H1 (cell line): ENCODE measurements around the gene PIK3R4. TPM values are rescaled to one million over a fixed set of nuclear protein-coding genes. Genes with fewer than 3 reads are reported as not detected.

ENCODE experiments used
- CTCF ChIA-PET: fragments of 300-600 bp; sonication (Branson Sonifier 250); formaldehyde crosslinking; loops from one replicate; lab custom pipeline; 2021; ENCODE audit not compliant: partially characterized antibody; lab: Charles Lee
- POLR2A ChIA-PET: fragments of 300-600 bp; sonication (Branson Sonifier 250); formaldehyde crosslinking; loops from one replicate; lab custom pipeline; 2021; ENCODE audit warnings: inconsistent platforms; ENCODE audit not compliant: partially characterized antibody; lab: Charles Lee
- DNase-seq, 2 experiments: peaks; one replicate each; pipeline versions ENCODE4 v3.0.0 to v3.0.0-alpha.2; 2010 to 2022; ENCODE audit warnings: low spot score in 2 of 2, low read depth in 1 of 2, mixed read lengths in 1 of 2
- FAIRE-seq: peaks from 2 replicates; lab custom pipeline; 2011; peaks lifted over from hg19 to GRCh38; lab: Jason Lieb, UNC
- H2AFZ ChIP-seq: 2 replicates; pipeline ENCODE4 v1.8.1; 2012; ENCODE audit warnings: low read length, inconsistent platforms
- H2AK5ac ChIP-seq: 2 replicates; pipeline ENCODE4 v1.6.1; 2013; ENCODE audit warnings: low read depth, low read length
- H2BK120ac ChIP-seq: replicated peaks from 2 replicates; pipeline ENCODE3; 2013; ENCODE audit warnings: low read depth, low read length, inconsistent platforms
- H2BK12ac ChIP-seq: 2 replicates; pipeline ENCODE4 v1.6.1; 2013; ENCODE audit warnings: low read depth, low read length
- H2BK15ac ChIP-seq: 2 replicates; pipeline ENCODE4 v1.6.1; 2013; ENCODE audit warnings: low read length
- H2BK20ac ChIP-seq: 2 replicates; pipeline ENCODE4 v1.6.1; 2013; ENCODE audit warnings: low read length
- H2BK5ac ChIP-seq: 2 replicates; pipeline ENCODE4 v1.6.1; 2013; ENCODE audit warnings: low read depth, low read length
- H3K14ac ChIP-seq: 2 replicates; pipeline ENCODE4 v1.6.1; 2013; ENCODE audit warnings: inconsistent platforms; ENCODE audit not compliant: insufficient read length
- H3K18ac ChIP-seq: 2 replicates; pipeline ENCODE4 v1.6.1; 2013; ENCODE audit warnings: low read length; ENCODE audit errors: extremely low read depth
- H3K23ac ChIP-seq: 2 replicates; pipeline ENCODE4 v1.6.1; 2013; ENCODE audit warnings: inconsistent platforms; ENCODE audit not compliant: insufficient read length
- H3K23me2 ChIP-seq: 2 replicates; pipeline ENCODE4 v1.6.1; 2013; ENCODE audit warnings: low read depth, low read length
- H3K27ac ChIP-seq: 2 replicates; pipeline ENCODE4 v1.6.1; 2011; ENCODE audit warnings: low read depth, low read length, inconsistent platforms
- H3K27me3 ChIP-seq, 4 experiments: replicated peaks in 1 of 4; 1 replicate in 1 of 4; 2 replicates in 3 of 4; pipeline versions ENCODE4 v1.6.1 to v1.8.1; 2011 to 2013; ENCODE audit warnings: low read length in 3 of 4, mild to moderate bottlenecking in 3 of 4, inconsistent platforms in 2 of 4, mixed read lengths in 2 of 4, moderate library complexity in 1 of 4; ENCODE audit not compliant: control insufficient read depth in 3 of 4, insufficient read depth in 3 of 4; ENCODE audit errors: extremely low read depth in 1 of 4
- H3K36me3 ChIP-seq, 4 experiments: 2 replicates each; pipeline versions ENCODE4 v1.6.1 to v1.8.1; 2011 to 2013; ENCODE audit warnings: mild to moderate bottlenecking in 4 of 4, low read length in 3 of 4, moderate library complexity in 2 of 4, control low read depth in 1 of 4, inconsistent platforms in 1 of 4; ENCODE audit not compliant: insufficient read depth in 4 of 4, control insufficient read depth in 2 of 4
- H3K4ac ChIP-seq: replicated peaks from 2 replicates; pipeline ENCODE3; 2013; ENCODE audit warnings: low read length, low read depth, mixed read lengths, inconsistent platforms; ENCODE audit not compliant: insufficient read length
- H3K4me1 ChIP-seq, 4 experiments: replicated peaks in 1 of 4; 1 replicate in 1 of 4; 2 replicates in 3 of 4; pipeline versions ENCODE4 v1.6.1 to v1.8.1; 2011 to 2013; ENCODE audit warnings: low read length in 3 of 4, inconsistent platforms in 2 of 4, mixed read lengths in 1 of 4; ENCODE audit not compliant: insufficient read depth in 4 of 4, control insufficient read depth in 3 of 4
- H3K4me2 ChIP-seq, 2 experiments: 2 replicates each; pipeline versions ENCODE4 v1.6.1 to v1.8.1; 2011 to 2013; ENCODE audit warnings: low read depth in 2 of 2, low read length in 2 of 2, control low read depth in 1 of 2, inconsistent platforms in 1 of 2, mild to moderate bottlenecking in 1 of 2; ENCODE audit not compliant: insufficient read depth in 1 of 2
- H3K4me3 ChIP-seq, 4 experiments: fragments of 200-600, 300-600 bp in 1 of 4; sonication (generic), shearing (Covaris generic), sonication (Bioruptor Twin) in 1 of 4; 2 replicates each; pipeline versions ENCODE4 v1.5.1 to v1.8.1; 2011 to 2016; ENCODE audit warnings: low read length in 4 of 4, low read depth in 3 of 4, control low read depth in 2 of 4, inconsistent platforms in 2 of 4, mild to moderate bottlenecking in 2 of 4, mixed read lengths in 1 of 4, moderate library complexity in 1 of 4; ENCODE audit not compliant: insufficient read depth in 2 of 4; ENCODE audit errors: extremely low read depth in 1 of 4
- H3K56ac ChIP-seq: replicated peaks from 2 replicates; pipeline ENCODE3; 2013; ENCODE audit warnings: low read depth, mild to moderate bottlenecking, mixed read lengths, low read length, inconsistent platforms; ENCODE audit not compliant: insufficient read length
- H3K79me1 ChIP-seq: 2 replicates; pipeline ENCODE4 v1.6.1; 2013; ENCODE audit warnings: low read depth, low read length, control low read depth
- H3K79me2 ChIP-seq, 2 experiments: 2 replicates each; pipeline versions ENCODE4 v1.6.1 to v1.8.1; 2012 to 2013; ENCODE audit warnings: low read length in 2 of 2, mild to moderate bottlenecking in 2 of 2, inconsistent platforms in 1 of 2; ENCODE audit not compliant: insufficient read depth in 2 of 2, control insufficient read depth in 1 of 2
- H3K9ac ChIP-seq, 4 experiments: replicated peaks in 1 of 4; 1 replicate in 1 of 4; 2 replicates in 3 of 4; pipeline versions ENCODE4 v1.6.1 to v1.8.1; 2011 to 2013; ENCODE audit warnings: low read depth in 3 of 4, low read length in 3 of 4, control low read depth in 2 of 4, mild to moderate bottlenecking in 2 of 4, moderate library complexity in 2 of 4, inconsistent platforms in 1 of 4; ENCODE audit errors: extremely low read depth in 1 of 4
- H3K9me3 ChIP-seq, 2 experiments: 2 replicates each; pipeline versions ENCODE4 v1.6.1 to v1.8.1; 2012 to 2013; ENCODE audit warnings: mild to moderate bottlenecking in 2 of 2, moderate library complexity in 2 of 2, control low read depth in 1 of 2, inconsistent platforms in 1 of 2, low read depth in 1 of 2, low read length in 1 of 2, mixed read lengths in 1 of 2; ENCODE audit not compliant: insufficient read depth in 2 of 2
- H4K20me1 ChIP-seq, 2 experiments: replicated peaks in 1 of 2; 2 replicates each; pipeline versions ENCODE3 to v1.8.1; 2011 to 2013; ENCODE audit warnings: inconsistent platforms in 2 of 2, low read length in 2 of 2, mild to moderate bottlenecking in 1 of 2; ENCODE audit not compliant: insufficient read depth in 2 of 2, control insufficient read depth in 1 of 2
- H4K5ac ChIP-seq: 2 replicates; pipeline ENCODE4 v1.6.1; 2013; ENCODE audit warnings: low read length, low read depth, mixed read lengths, inconsistent platforms; ENCODE audit not compliant: insufficient read length
- H4K8ac ChIP-seq: 2 replicates; pipeline ENCODE4 v1.8.0; 2013; ENCODE audit warnings: mild to moderate bottlenecking, moderate library complexity, low read length, inconsistent platforms; ENCODE audit not compliant: insufficient read depth; ENCODE audit errors: extremely low read depth
- H4K91ac ChIP-seq: replicated peaks from 2 replicates; pipeline ENCODE3; 2013; ENCODE audit warnings: low read length, mixed read lengths, inconsistent platforms; ENCODE audit not compliant: insufficient read length
- CBX8 ChIP-seq: fragments of 300-800, 300-1000 bp; sonication (generic); IDR thresholded peaks from 2 replicates; pipeline ENCODE4 v1.7.1; 2016; ENCODE audit warnings: low read depth, low read length, borderline replicate concordance
- CHD2 ChIP-seq: IDR thresholded peaks from 2 replicates; pipeline ENCODE4 v1.6.1; 2012; ENCODE audit warnings: low read length, improper control_type of control experiment
- EGR1 ChIP-seq: IDR thresholded peaks from 2 replicates; pipeline ENCODE4 v1.6.1; 2011; ENCODE audit warnings: low read depth, low read length, borderline replicate concordance
- EP300 ChIP-seq, 2 experiments: IDR thresholded peaks; 1 replicate in 1 of 2; 2 replicates in 1 of 2; pipeline ENCODE4 v1.6.1; 2011 to 2012; ENCODE audit warnings: low read depth in 2 of 2, low read length in 2 of 2, mild to moderate bottlenecking in 2 of 2, borderline replicate concordance in 1 of 2, inconsistent platforms in 1 of 2, moderate library complexity in 1 of 2
- JUND ChIP-seq: IDR thresholded peaks from 2 replicates; pipeline ENCODE4 v1.6.1; 2011; ENCODE audit warnings: mild to moderate bottlenecking, improper control_type of control experiment, low read length
- KDM4A ChIP-seq: IDR thresholded peaks from one replicate; pipeline ENCODE4 v1.7.1; 2012; ENCODE audit warnings: low read depth, mild to moderate bottlenecking, moderate library complexity, low read length, inconsistent platforms; ENCODE audit not compliant: severe bottlenecking
- NANOG ChIP-seq: IDR thresholded peaks from 2 replicates; pipeline ENCODE4 v1.6.1; 2011; ENCODE audit warnings: low read length, low read depth, mild to moderate bottlenecking, inconsistent platforms; ENCODE audit not compliant: insufficient read depth, poor library complexity, severe bottlenecking
- RNF2 ChIP-seq: fragments of 200-900, 300-1000 bp; sonication (generic); IDR thresholded peaks from 2 replicates; pipeline ENCODE4 v1.7.1; 2016; ENCODE audit warnings: borderline replicate concordance, low read depth, mild to moderate bottlenecking, antibody characterized with exemption, low read length; ENCODE audit not compliant: poor library complexity, severe bottlenecking; ENCODE audit errors: missing control alignments
- SRF ChIP-seq: IDR thresholded peaks from 2 replicates; pipeline ENCODE4 v1.6.1; 2011; ENCODE audit warnings: mild to moderate bottlenecking, low read depth, low read length, moderate library complexity
- TAF1 ChIP-seq: IDR thresholded peaks from 2 replicates; pipeline ENCODE4 v1.6.1; 2011; ENCODE audit warnings: mild to moderate bottlenecking, low read depth, low read length
- TCF12 ChIP-seq: IDR thresholded peaks from 2 replicates; pipeline ENCODE4 v1.6.1; 2011; ENCODE audit warnings: low read depth, mild to moderate bottlenecking, low read length
- WGBS, 2 experiments: shearing (Covaris generic) in 1 of 2; methylation state at CpG; one replicate each; pipeline versions ENCODE4 v1.1.6 to v1.1.7; 2013 to 2015; ENCODE audit warnings: low lambda C conversion rate in 2 of 2, mixed read lengths in 2 of 2, inconsistent platforms in 1 of 2, low coverage in 1 of 2, missing lambda C conversion rate in 1 of 2; ENCODE audit not compliant: insufficient replicate concordance in 2 of 2, insufficient coverage in 1 of 2, insufficient read length in 1 of 2; ENCODE audit errors: extremely low coverage in 1 of 2, missing lambda C conversion rate in 1 of 2; 5-methylcytosine and 5-hydroxymethylcytosine counted together
- polyA plus RNA-seq, 7 experiments: library from polyadenylated mRNA; depleted of rRNA in 3 of 7; stranded (reverse) in 5 of 7; unstranded in 2 of 7; fragments of >200 nt in 5 of 7; fragments of 200-250 nt in 2 of 7; gene quantifications; 1 replicate in 5 of 7; 2 replicates in 1 of 7; 4 replicates in 1 of 7; pipeline versions ENCODE4 v1.2.1 to v1.2.3, GENCODE V29; 2011 to 2013; ENCODE audit warnings: missing spikeins in 2 of 7, mixed read lengths in 2 of 7
- total RNA-seq: library from RNA; stranded (reverse); fragmentation: NEBNext Ultra II Directional; extraction: Animal tissue kit (Norgen Biotek cat#: 25700); gene quantifications from 2 replicates; pipeline ENCODE4 v1.2.1, GENCODE V29; 2021

PIK3R4 gene
- total and polyA plus RNA-seq, 2 of the 8 experiments (the other 6 are each of a cell fraction or from before 2014, with no cell fraction given): 43.8 to 87.4 TPM

DNA sequence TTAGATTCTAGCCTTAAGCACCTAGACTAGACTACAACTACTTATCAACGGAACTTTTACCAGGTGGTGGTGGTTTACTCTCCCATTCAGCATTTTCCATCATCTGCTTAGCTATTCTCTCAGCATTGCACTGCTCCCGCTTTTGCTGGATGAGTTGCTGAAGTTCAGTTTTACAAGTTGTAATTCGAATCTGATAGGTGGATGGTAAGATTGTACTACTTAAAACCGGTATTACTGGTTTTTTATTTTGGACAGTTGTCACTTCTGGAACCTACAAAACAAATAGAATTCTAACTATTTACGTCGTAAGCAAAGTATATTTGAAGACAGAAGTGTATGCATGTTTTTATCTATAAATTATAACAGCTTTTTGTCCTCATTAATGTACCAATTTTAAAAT lies 41.1 kb downstream of the PIK3R4 start:
- Histone ChIP-seq H3K79me2 (no peaks in the 10 kb centered on the region), H2BK5ac (no peak overlapping the region), H3K4ac (no peak overlapping the region), H4K20me1 (peaks cover 1% of the 10 kb centered on the region in 2 experiments), H3K23me2 (no peaks in the 10 kb centered on the region), H3K79me1 (no peaks in the 10 kb centered on the region), H4K91ac (no peak overlapping the region), H3K18ac (no peak overlapping the region), H3K14ac (no peak overlapping the region), H2BK20ac (no peak overlapping the region), H3K9ac (no peak overlapping the region), H4K5ac (no peak overlapping the region), H3K36me3 (peaks cover 0 to 45% (median 27%) of the 10 kb centered on the region in 4 experiments; a peak in 5 of 8 replicates), H2BK15ac (no peak overlapping the region), H2BK12ac (no peak overlapping the region), H2BK120ac (no peak overlapping the region), H3K9me3 (no peaks in the 10 kb centered on the region), H3K27me3 (no peaks in the 10 kb centered on the region), H3K4me2 (no peak overlapping the region), H4K8ac (no peak overlapping the region), H3K56ac (no peak overlapping the region), H3K4me1 (no peaks in the 10 kb centered on the region), H3K4me3 (no peak overlapping the region), H2AFZ (no peak overlapping the region), H3K27ac (no peak overlapping the region), H3K23ac (no peak overlapping the region), H2AK5ac (no peak overlapping the region)
- POLR2A ChIA-PET: no interaction called here
- FAIRE-seq (no peak), DNase-seq (no peak)
- 82% methylated on average over 6 of the region's 6 CpGs; no CpG with 5 or more reads in 1 of the 2 experiments for WGBS, 2 experiments
- TF ChIP-seq SRF: no peak
- TF ChIP-seq CHD2: no peak
- TF ChIP-seq KDM4A: no peak
- TF ChIP-seq EGR1: no peak
- TF ChIP-seq NANOG: no peak
- TF ChIP-seq JUND: no peak
- TF ChIP-seq EP300 (IDR thresholded peaks at IDR 0.05; ENCODE audit: borderline replicate concordance in 1 of 2, low read depth in 2 of 2, low read length in 2 of 2): no peak
- no peak for TF ChIP-seq RNF2
- no peak for TF ChIP-seq TCF12
- TF ChIP-seq CBX8: no peak
- no peak for TF ChIP-seq TAF1
- CTCF ChIA-PET: no interaction called here
